Measurements from ENCODE around the gene BTBD2.

Gene BTBD2

DNA sequence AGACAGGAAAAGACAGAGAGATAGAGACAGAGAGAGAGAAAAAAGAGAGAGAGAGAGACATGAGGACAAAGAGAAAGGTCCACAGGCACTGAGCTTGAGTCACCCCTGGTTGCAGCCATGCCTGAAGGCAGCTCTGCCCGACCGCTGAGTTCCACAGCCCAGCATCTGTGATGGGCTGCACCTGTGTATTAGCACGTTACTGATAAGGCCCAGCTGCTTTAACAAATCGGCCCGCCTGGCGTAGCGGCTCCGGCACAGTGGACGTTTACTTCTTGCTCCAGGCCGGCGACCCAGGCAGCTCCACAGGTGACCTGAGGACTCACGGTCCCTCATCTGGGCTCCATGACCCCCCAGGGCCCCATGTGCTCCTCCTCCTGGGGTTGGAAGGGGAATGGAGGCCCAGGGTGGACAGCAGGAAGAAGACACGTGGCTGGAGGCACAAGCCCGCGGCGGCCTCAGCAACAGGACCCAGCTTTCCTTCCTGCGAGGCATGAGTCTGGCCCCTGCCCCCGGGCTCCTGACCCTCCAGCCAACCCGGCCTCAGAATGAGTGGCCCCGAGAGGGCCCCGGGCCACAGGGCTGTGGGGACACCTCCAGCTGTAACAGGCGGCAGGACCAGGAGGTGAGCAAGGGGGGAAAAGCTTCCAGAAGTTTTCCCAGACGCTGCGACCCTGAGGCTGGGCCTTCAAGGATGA, 78.5 kb downstream of the BTBD2 start:
- peaks cover 43% of the 10 kb centered on the region for H3K4me1 Mint-ChIP-seq (ENCODE audit: low read depth)
- H3K27me3 Mint-ChIP-seq = peaks cover 4% of the 10 kb centered on the region
- peak overlapping the region; percentile 30 for H3K27ac Mint-ChIP-seq
- no peak overlapping the region for H3K4me3 Mint-ChIP-seq
- intact Hi-C loops (cut with micrococcal nuclease) = no loop called here
- peaks cover 13% of the 10 kb centered on the region for H3K9me3 Mint-ChIP-seq
- H3K36me3 Mint-ChIP-seq (ENCODE audit: low read depth) = peaks cover 7% of the 10 kb centered on the region

DNA sequence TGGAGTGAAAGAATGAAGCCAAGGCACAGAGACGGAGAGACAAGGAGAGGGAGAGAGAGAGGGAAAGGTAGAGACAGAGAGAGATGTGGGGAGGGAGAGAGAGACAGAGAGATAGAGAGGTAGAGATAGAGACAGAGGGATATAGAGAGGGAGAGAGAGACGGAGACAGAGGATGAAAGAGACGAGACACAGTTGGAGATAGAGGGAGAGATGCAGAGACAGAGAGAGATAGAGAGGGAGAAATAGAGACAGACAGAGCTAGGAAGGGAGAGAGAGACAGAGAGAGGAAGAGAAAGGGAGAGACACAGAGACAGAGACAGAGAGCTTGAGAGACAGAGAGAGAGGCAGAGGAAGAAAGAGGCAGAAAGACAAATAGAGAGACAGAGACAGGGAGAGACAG, 79.1 kb downstream of the BTBD2 start:
- intact Hi-C loops (cut with micrococcal nuclease) = no loop called here
- Mint-ChIP-seq H3K27ac (peak overlapping the region; percentile 21), H3K27me3 (peaks cover 4% of the 10 kb centered on the region), H3K4me3 (no peak overlapping the region), H3K9me3 (peaks cover 14% of the 10 kb centered on the region), H3K36me3 (ENCODE audit: low read depth) (peaks cover under 1% of the 10 kb centered on the region), H3K4me1 (ENCODE audit: low read depth) (peaks cover 43% of the 10 kb centered on the region)

DNA sequence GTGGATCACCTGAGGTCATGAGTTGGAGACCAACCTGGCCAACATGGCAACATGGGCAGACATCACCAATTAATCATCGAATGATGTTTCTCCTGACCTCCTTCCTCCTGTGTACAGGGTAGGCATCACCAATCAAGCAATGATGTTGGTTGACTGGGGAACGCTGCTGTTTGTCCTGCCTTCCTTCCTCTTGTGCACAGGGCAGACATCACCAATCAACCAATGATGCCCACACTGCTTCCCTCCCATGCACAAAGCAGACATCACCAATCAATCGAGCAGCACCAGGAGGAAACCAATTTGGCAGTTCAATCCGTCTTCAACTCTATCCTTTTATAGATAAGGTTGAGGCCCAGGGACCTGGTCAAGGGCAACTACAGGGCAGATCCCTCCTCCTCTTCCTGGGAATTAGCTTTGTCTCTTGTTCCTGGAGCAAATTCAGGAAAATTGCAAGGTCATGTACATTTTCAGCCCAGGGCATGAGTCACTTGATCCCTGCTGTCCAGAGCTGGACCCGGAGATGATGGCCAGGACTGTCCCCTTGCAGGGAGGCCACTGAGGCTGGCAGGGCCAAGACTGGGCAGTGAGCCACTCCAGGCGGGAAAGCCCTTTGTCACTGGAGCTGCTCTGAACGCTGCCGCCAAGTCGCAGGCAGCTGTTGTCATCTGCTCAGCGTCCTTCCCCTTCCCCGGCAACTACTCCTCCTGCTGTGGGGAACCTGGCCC, 79.9 kb downstream of the BTBD2 start:
- H3K4me3 Mint-ChIP-seq = no peak overlapping the region
- peaks cover 43% of the 10 kb centered on the region for H3K4me1 Mint-ChIP-seq (ENCODE audit: low read depth)
- H3K36me3 Mint-ChIP-seq (ENCODE audit: low read depth) = no peaks in the 10 kb centered on the region
- peaks cover 14% of the 10 kb centered on the region for H3K9me3 Mint-ChIP-seq
- intact Hi-C loops (cut with micrococcal nuclease) = no loop called here
- H3K27me3 Mint-ChIP-seq = peaks cover 4% of the 10 kb centered on the region
- H3K27ac Mint-ChIP-seq = peak overlapping the region; percentile 72
